ENCODE measurements around the gene IL3RA. TPM values are rescaled to one million over a fixed set of nuclear protein-coding genes. Genes with fewer than 3 reads are reported as not detected.

The IL3RA gene
- total and polyA plus RNA-seq, 8 donors = 2.4 to 10.1 (median 4.5) TPM; not detected in 1

DNA sequence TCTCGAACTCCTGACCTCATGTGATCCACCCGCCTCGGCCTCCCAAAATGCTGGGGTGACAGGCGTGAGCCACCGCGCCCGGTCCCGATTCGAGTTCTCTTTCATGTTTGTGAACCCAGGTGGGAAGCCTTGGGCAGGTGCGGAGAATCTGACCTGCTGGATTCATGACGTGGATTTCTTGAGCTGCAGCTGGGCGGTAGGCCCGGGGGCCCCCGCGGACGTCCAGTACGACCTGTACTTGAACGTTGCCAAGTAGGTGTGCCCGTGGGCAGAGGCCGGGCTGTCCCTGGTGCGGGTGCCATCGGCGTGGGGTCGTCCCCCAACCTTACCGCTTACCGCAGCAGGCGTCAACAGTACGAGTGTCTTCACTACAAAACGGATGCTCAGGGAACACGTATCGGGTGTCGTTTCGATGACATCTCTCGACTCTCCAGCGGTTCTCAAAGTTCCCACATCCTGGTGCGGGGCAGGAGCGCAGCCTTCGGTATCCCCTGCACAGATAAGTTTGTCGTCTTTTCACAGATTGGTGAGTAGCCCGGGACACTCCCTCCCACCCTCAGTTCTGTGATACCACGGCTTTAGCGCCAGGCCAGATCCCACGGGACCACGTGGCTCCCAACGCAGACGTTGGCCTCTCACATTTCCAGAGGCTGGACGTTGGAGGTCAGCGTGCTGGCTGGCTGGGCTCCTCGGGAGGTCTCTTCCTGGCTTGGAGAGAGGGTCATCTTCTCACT is 15.6 kb downstream of the IL3RA start:
- no peaks in the 10 kb centered on the region for H3K9me3 ChIP-seq
- TF ChIP-seq POLR2AphosphoS5 (IDR thresholded peaks at IDR 0.05) (no peak), EP300 (IDR thresholded peaks at IDR 0.05) (no peak), POLR2A (IDR thresholded peaks at IDR 0.05) (no peak)
- TF ChIP-seq, protein P1, sequence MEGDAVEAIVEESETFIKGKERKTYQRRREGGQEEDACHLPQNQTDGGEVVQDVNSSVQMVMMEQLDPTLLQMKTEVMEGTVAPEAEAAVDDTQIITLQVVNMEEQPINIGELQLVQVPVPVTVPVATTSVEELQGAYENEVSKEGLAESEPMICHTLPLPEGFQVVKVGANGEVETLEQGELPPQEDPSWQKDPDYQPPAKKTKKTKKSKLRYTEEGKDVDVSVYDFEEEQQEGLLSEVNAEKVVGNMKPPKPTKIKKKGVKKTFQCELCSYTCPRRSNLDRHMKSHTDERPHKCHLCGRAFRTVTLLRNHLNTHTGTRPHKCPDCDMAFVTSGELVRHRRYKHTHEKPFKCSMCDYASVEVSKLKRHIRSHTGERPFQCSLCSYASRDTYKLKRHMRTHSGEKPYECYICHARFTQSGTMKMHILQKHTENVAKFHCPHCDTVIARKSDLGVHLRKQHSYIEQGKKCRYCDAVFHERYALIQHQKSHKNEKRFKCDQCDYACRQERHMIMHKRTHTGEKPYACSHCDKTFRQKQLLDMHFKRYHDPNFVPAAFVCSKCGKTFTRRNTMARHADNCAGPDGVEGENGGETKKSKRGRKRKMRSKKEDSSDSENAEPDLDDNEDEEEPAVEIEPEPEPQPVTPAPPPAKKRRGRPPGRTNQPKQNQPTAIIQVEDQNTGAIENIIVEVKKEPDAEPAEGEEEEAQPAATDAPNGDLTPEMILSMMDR (IDR thresholded peaks at IDR 0.05) = no peak
- no peak overlapping the region for H3K27ac ChIP-seq
- 90 to 97% (median 92%) methylated on average over 21 to 49 of the region's 49 CpGs for WGBS, 5 donors
- DNase-seq = no peak
- no peaks in the 10 kb centered on the region for H3K27me3 ChIP-seq
- H3K4me3 ChIP-seq = no peak overlapping the region
- H3K36me3 ChIP-seq = peaks cover 0 to 5% (median 2%) of the 10 kb centered on the region in 4 donors
- intact Hi-C loops (cut with DNase I; ENCODE audit: low total_unique reads) = no loop called here
- H3K4me1 ChIP-seq = no peaks in the 10 kb centered on the region

DNA sequence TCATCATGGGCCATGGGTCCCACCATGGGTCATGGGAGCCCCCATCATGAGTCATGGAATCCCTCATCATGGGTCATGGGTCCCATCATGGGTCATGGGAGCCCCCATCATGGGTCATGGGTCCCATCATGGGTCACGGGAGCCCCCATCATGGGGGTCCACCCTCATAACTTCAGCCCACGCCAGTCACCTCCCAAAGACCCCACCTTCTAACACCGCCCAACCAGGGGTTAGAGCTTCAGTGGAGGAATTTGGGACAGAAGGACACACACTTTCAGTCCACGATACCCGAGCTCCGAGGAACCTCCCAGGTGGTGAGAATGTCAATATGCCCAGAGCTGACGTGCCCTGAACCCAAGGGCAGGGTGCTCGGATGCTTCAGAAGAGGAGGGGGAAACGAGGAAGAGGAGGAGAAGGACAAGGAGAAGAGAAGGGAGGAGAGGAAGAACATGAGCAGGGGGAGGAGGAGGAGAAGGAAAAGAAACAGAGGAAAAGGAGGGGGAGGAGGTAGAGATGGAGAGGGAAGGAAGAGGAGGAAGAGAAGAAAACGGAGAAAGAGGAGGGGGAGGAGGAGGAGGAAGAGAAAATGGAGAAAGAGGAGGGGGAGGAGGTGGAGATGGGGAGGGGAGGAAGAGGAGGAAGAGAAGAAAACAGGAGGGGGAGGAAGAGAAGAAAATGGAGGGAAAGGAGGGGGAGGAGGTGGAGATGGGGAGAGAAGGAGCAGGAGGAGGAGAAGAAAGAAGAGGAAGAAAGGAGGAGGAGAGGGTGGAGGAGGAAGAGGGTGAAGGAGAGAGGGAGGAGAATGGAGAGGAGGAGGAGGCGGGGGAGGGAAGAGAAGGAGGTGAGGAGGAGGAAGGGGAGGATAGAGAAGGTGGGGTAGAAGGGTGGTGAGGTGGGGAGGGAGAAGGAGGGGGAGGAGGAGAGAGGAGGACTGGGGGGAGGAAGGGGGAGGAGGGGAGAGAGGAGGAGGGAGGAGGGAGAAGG is 17.7 kb downstream of the IL3RA start:
- H3K36me3 ChIP-seq = peaks cover 7 to 26% (median 19%) of the 10 kb centered on the region in 4 donors
- peaks cover 6 to 11% (median 10%) of the 10 kb centered on the region in 4 donors for H3K9me3 ChIP-seq
- intact Hi-C loops (cut with DNase I; ENCODE audit: low total_unique reads) = no loop called here
- H3K27ac ChIP-seq = no peak overlapping the region
- H3K27me3 ChIP-seq = no peaks in the 10 kb centered on the region
- H3K4me1 ChIP-seq = no peaks in the 10 kb centered on the region
- 77 to 86% (median 81%) methylated on average over 10 to 11 of the region's 11 CpGs for WGBS, 5 donors
- no peak for TF ChIP-seq EP300 (IDR thresholded peaks at IDR 0.05)
- TF ChIP-seq POLR2AphosphoS5 (IDR thresholded peaks at IDR 0.05) = no peak
- no peak for TF ChIP-seq POLR2A (IDR thresholded peaks at IDR 0.05)
- DNase-seq = no peak
- H3K4me3 ChIP-seq = no peak overlapping the region

DNA sequence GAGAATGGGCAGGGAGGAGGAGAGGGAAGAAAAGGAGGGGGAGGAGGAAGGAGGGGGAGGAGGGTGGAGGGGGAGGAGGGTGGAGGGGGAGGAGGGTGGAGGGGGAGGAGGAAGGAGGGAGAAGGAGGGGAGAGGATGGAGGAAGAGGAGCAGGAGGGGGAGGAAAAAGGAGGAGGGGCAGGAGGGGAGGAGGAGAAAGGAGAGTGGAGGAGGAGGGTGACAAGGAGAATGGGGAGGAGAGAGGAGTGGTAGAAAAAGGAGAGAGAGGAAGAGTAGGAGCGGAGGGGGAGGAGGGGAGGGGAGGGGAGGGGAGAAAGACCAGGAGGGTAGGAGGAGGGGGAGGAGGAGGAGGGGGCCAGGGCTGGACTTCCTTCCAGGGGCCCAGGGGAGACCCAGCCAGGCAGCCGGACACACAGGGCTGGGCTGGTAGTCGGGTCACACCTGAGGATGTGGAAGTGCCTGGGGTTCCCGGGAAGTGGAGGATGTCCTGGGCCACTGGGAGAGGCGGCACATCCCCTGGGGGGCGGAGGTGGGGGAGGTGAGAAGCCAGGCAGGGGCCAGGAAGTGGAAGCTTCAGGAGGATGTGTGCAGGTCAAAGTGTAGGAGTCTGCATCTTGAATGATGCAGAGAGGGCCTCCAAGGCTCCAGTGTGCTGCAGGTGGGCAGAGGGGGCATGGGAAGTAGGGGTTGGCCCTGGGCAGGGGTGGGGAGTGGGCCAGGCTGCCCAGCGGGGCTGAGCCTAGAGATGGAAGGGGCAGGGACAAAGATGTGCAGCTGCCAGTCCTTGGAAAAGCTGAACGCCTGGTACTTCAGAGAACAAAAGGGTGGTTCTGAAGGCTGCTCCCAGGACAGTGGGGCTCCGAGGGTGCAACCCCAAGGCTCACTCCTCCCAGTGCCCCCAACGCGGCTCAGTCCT is 18.8 kb downstream of the IL3RA start:
- WGBS, 5 donors = 23 to 43% (median 38%) methylated on average over 10 to 11 of the region's 11 CpGs
- Histone ChIP-seq H3K4me3 (no peak overlapping the region), H3K27me3 (no peaks in the 10 kb centered on the region), H3K4me1 (no peaks in the 10 kb centered on the region), H3K36me3 (peaks cover 7 to 33% (median 20%) of the 10 kb centered on the region in 4 donors), H3K27ac (no peak overlapping the region), H3K9me3 (peaks cover 6 to 11% (median 10%) of the 10 kb centered on the region in 4 donors)
- TF ChIP-seq EP300 (IDR thresholded peaks at IDR 0.05) (no peak), POLR2A (IDR thresholded peaks at IDR 0.05) (no peak), POLR2AphosphoS5 (IDR thresholded peaks at IDR 0.05) (no peak)
- TF ChIP-seq, protein P1 (IDR thresholded peaks at IDR 0.05) = no peak
- intact Hi-C loops (cut with DNase I; ENCODE audit: low total_unique reads) = no loop called here
- DNase-seq = no peak

DNA sequence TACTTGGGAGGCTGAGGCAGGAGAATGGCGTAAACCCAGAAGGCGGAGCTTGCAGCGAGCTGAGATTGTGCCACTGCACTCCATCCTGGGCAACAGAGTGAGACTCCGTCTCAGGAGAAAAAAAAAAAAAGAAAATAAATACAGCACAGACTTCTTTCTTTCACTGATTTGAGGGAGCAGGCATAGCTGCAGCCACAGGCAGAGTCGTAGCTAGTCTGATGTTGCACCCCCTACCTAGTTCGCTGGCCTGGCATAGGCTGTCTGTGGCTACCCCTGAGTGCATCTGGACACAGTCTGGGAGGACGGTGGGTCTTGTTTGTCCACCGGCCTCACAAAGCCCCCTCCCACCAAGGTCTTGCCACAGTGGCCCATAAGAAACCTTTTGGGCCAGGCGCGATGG is 21.4 kb downstream of the IL3RA start:
- H3K4me1 ChIP-seq = no peaks in the 10 kb centered on the region
- no peak for DNase-seq
- no peak for TF ChIP-seq POLR2A (IDR thresholded peaks at IDR 0.05)
- H3K27me3 ChIP-seq = no peaks in the 10 kb centered on the region
- peaks cover 7 to 42% (median 28%) of the 10 kb centered on the region in 4 donors for H3K36me3 ChIP-seq
- no peak overlapping the region for H3K27ac ChIP-seq
- intact Hi-C loops (cut with DNase I; ENCODE audit: low total_unique reads) = no loop called here
- H3K9me3 ChIP-seq = peaks cover 6 to 11% (median 10%) of the 10 kb centered on the region in 4 donors
- H3K4me3 ChIP-seq = no peak overlapping the region
- 92 to 98% (median 97%) methylated on average over 10 of the region's 10 CpGs for WGBS, 5 donors
